Measurements from ENCODE around the gene MVP. TPM values are rescaled to one million over a fixed set of nuclear protein-coding genes. Genes with fewer than 3 reads are reported as not detected.

Gene MVP
- total RNA-seq, 2 donors from 2014 or later: 3.0 to 8.0 TPM

DNA sequence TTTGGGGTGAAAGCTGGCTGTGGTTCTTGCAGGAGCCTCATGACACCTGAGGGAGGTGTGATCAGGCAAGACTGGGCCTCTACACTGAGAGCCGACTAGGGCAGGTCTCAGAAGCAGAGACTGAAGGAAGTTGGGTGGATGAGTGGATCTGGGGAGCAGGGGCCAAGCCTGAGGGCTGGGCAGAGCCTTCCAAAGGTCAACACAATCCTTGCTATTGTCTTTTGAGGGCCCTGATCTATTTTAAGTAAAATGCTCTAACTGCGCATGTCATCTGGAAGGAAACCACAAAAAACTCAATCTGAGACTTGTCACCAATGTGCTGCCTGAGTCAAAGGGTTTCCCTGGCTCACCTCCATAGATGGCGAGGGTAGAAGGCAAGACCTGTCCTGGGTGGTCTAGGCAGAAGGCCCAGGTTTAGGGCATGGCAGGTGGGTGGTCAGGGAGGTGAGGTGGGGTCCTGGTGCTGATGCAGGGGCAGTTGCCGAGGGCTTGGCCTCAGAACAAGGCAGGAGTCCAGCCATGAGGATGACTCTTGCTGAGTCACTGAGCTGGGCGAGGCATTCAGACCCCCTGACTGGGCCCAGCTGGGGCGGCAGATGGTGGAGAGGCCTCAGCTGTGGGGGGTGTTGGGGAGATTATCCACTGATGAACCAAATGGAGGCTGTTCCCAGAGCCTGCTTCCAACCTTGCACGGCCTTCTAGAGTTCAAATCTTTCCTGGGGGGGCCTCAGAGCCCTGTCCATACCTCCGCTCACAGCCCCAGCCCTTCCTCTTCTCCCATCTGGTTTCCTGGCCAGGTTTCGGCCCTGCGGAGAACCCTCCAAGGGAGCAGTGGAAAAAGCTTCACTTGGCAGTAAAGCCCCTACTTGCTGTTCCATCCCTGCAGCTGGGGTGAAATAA, 5.1 kb downstream of the MVP start:
- Mint-ChIP-seq H3K9me3 (no peaks in the 10 kb centered on the region), H3K4me1 (peaks cover 16% of the 10 kb centered on the region), H3K36me3 (ENCODE audit: low read depth) (peaks cover 5% of the 10 kb centered on the region), H3K27me3 (ENCODE audit: insufficient read depth) (no peaks in the 10 kb centered on the region), H3K27ac (peak overlapping the region; percentile 82), H3K4me3 (no peak overlapping the region)
- H3K36me3 ChIP-seq (ENCODE audit: control insufficient read depth, insufficient read depth, low read length): peaks cover 5% of the 10 kb centered on the region
- H3K27ac ChIP-seq (ENCODE audit: low read depth, low read length): peak overlapping the region; percentile 60
- H3K4me3 ChIP-seq (ENCODE audit: low read length): no peak overlapping the region
- no peaks in the 10 kb centered on the region for H3K9me3 ChIP-seq (ENCODE audit: control insufficient read depth, low read length)
- no peaks in the 10 kb centered on the region for H3K27me3 ChIP-seq (ENCODE audit: control insufficient read depth, insufficient read depth, low read length, poor library complexity, severe bottlenecking)
- WGBS, 2 experiments (ENCODE audit: insufficient coverage in 1 of 2, insufficient read length in 1 of 2): 92 to 98% methylated on average over 7 to 10 of the region's 10 CpGs
- H3K4me1 ChIP-seq (ENCODE audit: control insufficient read depth, insufficient read depth, low read length): peaks cover 6% of the 10 kb centered on the region
- DNase-seq: peak; percentile 65
- TF ChIP-seq, protein P1, sequence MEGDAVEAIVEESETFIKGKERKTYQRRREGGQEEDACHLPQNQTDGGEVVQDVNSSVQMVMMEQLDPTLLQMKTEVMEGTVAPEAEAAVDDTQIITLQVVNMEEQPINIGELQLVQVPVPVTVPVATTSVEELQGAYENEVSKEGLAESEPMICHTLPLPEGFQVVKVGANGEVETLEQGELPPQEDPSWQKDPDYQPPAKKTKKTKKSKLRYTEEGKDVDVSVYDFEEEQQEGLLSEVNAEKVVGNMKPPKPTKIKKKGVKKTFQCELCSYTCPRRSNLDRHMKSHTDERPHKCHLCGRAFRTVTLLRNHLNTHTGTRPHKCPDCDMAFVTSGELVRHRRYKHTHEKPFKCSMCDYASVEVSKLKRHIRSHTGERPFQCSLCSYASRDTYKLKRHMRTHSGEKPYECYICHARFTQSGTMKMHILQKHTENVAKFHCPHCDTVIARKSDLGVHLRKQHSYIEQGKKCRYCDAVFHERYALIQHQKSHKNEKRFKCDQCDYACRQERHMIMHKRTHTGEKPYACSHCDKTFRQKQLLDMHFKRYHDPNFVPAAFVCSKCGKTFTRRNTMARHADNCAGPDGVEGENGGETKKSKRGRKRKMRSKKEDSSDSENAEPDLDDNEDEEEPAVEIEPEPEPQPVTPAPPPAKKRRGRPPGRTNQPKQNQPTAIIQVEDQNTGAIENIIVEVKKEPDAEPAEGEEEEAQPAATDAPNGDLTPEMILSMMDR (conservative IDR thresholded peaks at IDR 0.05): no peak
- no peak overlapping the region for H3K9ac ChIP-seq (ENCODE audit: extremely low read depth, low read length, poor library complexity, severe bottlenecking)

DNA sequence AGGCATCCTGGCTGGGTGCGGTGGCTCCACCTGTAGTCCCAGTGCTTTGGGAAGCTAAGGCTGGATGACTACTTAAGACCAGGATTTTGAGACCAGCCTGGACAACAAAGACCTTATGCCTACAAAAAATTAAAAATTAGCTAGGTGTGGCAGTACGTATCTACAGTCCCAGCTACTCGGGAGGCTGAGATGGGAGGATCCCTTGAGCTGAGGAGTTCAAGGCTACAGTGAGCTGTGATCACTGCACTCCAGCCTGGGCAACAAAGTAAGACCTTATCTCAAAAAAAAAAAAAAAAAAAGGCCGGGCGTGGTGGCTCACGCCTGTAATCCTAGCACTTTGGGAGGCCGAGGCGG, 6.1 kb downstream of the MVP start:
- TF ChIP-seq, protein P1 (conservative IDR thresholded peaks at IDR 0.05): no peak
- Mint-ChIP-seq H3K4me1 (peaks cover 11% of the 10 kb centered on the region), H3K27ac (no peak overlapping the region), H3K27me3 (ENCODE audit: insufficient read depth) (no peaks in the 10 kb centered on the region), H3K9me3 (no peaks in the 10 kb centered on the region), H3K36me3 (ENCODE audit: low read depth) (no peaks in the 10 kb centered on the region), H3K4me3 (no peak overlapping the region)
- Histone ChIP-seq H3K9ac (ENCODE audit: extremely low read depth, low read length, poor library complexity, severe bottlenecking) (no peak overlapping the region), H3K4me1 (ENCODE audit: control insufficient read depth, insufficient read depth, low read length) (peaks cover 6% of the 10 kb centered on the region), H3K4me3 (ENCODE audit: low read length) (no peak overlapping the region), H3K9me3 (ENCODE audit: control insufficient read depth, low read length) (no peaks in the 10 kb centered on the region), H3K27ac (ENCODE audit: low read depth, low read length) (no peak overlapping the region), H3K27me3 (ENCODE audit: control insufficient read depth, insufficient read depth, low read length, poor library complexity, severe bottlenecking) (no peaks in the 10 kb centered on the region), H3K36me3 (ENCODE audit: control insufficient read depth, insufficient read depth, low read length) (no peaks in the 10 kb centered on the region)
- no peak for DNase-seq
- 96% methylated on average over 6 to 7 of the region's 8 CpGs for WGBS, 2 experiments (ENCODE audit: insufficient coverage in 1 of 2, insufficient read length in 1 of 2)

DNA sequence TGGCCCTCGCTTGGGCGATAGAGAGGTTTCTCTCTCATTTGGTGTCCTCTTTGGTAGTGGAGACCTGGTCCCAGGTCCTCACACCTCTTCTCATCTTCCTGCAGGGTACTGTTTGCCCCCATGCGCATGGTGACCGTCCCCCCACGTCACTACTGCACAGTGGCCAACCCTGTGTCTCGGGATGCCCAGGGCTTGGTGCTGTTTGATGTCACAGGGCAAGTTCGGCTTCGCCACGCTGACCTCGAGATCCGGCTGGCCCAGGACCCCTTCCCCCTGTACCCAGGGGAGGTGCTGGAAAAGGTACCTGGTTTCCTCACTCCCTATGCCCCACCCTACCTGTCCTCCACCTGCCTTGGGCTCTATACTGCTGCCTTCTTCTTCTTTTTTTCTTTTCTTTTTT, 10.5 kb downstream of the MVP start:
- Histone ChIP-seq H3K36me3 (ENCODE audit: control insufficient read depth, insufficient read depth, low read length) (no peaks in the 10 kb centered on the region), H3K27ac (ENCODE audit: low read depth, low read length) (no peak overlapping the region), H3K9me3 (ENCODE audit: control insufficient read depth, low read length) (no peaks in the 10 kb centered on the region), H3K4me3 (ENCODE audit: low read length) (no peak overlapping the region), H3K27me3 (ENCODE audit: control insufficient read depth, insufficient read depth, low read length, poor library complexity, severe bottlenecking) (no peaks in the 10 kb centered on the region), H3K9ac (ENCODE audit: extremely low read depth, low read length, poor library complexity, severe bottlenecking) (no peak overlapping the region), H3K4me1 (ENCODE audit: control insufficient read depth, insufficient read depth, low read length) (peaks cover 2% of the 10 kb centered on the region)
- TF ChIP-seq, protein P1 (conservative IDR thresholded peaks at IDR 0.05): no peak
- Mint-ChIP-seq H3K27ac (no peak overlapping the region), H3K4me3 (no peak overlapping the region), H3K4me1 (peaks cover 1% of the 10 kb centered on the region), H3K27me3 (ENCODE audit: insufficient read depth) (no peaks in the 10 kb centered on the region), H3K36me3 (ENCODE audit: low read depth) (no peaks in the 10 kb centered on the region), H3K9me3 (no peaks in the 10 kb centered on the region)
- WGBS, 2 experiments (ENCODE audit: insufficient coverage in 1 of 2, insufficient read length in 1 of 2): 94% methylated on average over 10 to 11 of the region's 11 CpGs
- no peak for DNase-seq

Data from endodermal cell (in vitro differentiated cells).